H9 (cell line): Measurements from ENCODE around the gene MYLK. TPM values are rescaled to one million over a fixed set of nuclear protein-coding genes. Genes with fewer than 3 reads are reported as not detected.

Experiments used
- DNase-seq: peaks from one replicate; pipeline ENCODE4 v3.0.0-alpha.2; 2017
- H2AFZ ChIP-seq: one replicate; pipeline ENCODE4 v1.6.1; 2013; ENCODE audit warnings: mild to moderate bottlenecking, low read length, control low read depth, moderate library complexity
- H2AK5ac ChIP-seq: 2 replicates; pipeline ENCODE4 v1.6.1; 2013; ENCODE audit warnings: low read length, control low read depth, mixed read lengths; ENCODE audit not compliant: insufficient read length
- H2BK120ac ChIP-seq: one replicate; pipeline ENCODE4 v1.6.1; 2013; ENCODE audit warnings: low read depth, mild to moderate bottlenecking, low read length, control low read depth, inconsistent platforms; ENCODE audit not compliant: poor library complexity, severe bottlenecking
- H2BK12ac ChIP-seq: 2 replicates; pipeline ENCODE4 v1.6.1; 2013; ENCODE audit warnings: low read length, control low read depth, mixed read lengths, low read depth; ENCODE audit not compliant: insufficient read length
- H2BK15ac ChIP-seq: 2 replicates; pipeline ENCODE4 v1.6.1; 2013; ENCODE audit warnings: low read depth, low read length, control low read depth
- H2BK20ac ChIP-seq: one replicate; pipeline ENCODE4 v1.6.1; 2013; ENCODE audit warnings: low read depth, mild to moderate bottlenecking, low read length, control low read depth, inconsistent platforms; ENCODE audit not compliant: poor library complexity, severe bottlenecking
- H2BK5ac ChIP-seq: 2 replicates; pipeline ENCODE4 v1.6.1; 2013; ENCODE audit warnings: low read length, control low read depth, mixed read lengths; ENCODE audit not compliant: insufficient read length
- H3K14ac ChIP-seq: 2 replicates; pipeline ENCODE4 v1.6.1; 2013; ENCODE audit warnings: low read length, control low read depth; ENCODE audit not compliant: insufficient read depth
- H3K18ac ChIP-seq: 2 replicates; pipeline ENCODE4 v1.6.1; 2013; ENCODE audit warnings: low read depth, mild to moderate bottlenecking, mixed read lengths, low read length, control low read depth; ENCODE audit not compliant: insufficient read length
- H3K23ac ChIP-seq: 2 replicates; pipeline ENCODE4 v1.6.1; 2013; ENCODE audit warnings: low read length, control low read depth, mixed read lengths, low read depth; ENCODE audit not compliant: insufficient read length
- H3K23me2 ChIP-seq: 2 replicates; pipeline ENCODE4 v1.6.1; 2013; ENCODE audit warnings: low read depth, mild to moderate bottlenecking, mixed read lengths, low read length, control low read depth; ENCODE audit not compliant: insufficient read length, poor library complexity, severe bottlenecking
- H3K27ac ChIP-seq: 2 replicates; pipeline ENCODE4 v1.5.1; 2013; ENCODE audit warnings: low read length, control low read depth, mixed read lengths, low read depth; ENCODE audit not compliant: insufficient read length
- H3K27me3 ChIP-seq: 2 replicates; pipeline ENCODE4 v1.6.1; 2013; ENCODE audit warnings: low read length, control low read depth, inconsistent platforms; ENCODE audit not compliant: insufficient read depth
- H3K4ac ChIP-seq: 2 replicates; pipeline ENCODE4 v1.6.1; 2013; ENCODE audit warnings: low read depth, mild to moderate bottlenecking, control low read depth, inconsistent platforms, low read length, moderate library complexity
- H3K4me1 ChIP-seq: 2 replicates; pipeline ENCODE4 v1.6.1; 2013; ENCODE audit warnings: low read length, control low read depth, inconsistent platforms; ENCODE audit not compliant: insufficient read depth
- H3K4me2 ChIP-seq: 2 replicates; pipeline ENCODE4 v1.6.1; 2013; ENCODE audit warnings: low read length, control low read depth, mixed read lengths; ENCODE audit not compliant: insufficient read length, insufficient read depth
- H3K56ac ChIP-seq: 2 replicates; pipeline ENCODE4 v1.6.1; 2013; ENCODE audit warnings: low read depth, mild to moderate bottlenecking, mixed read lengths, low read length, control low read depth; ENCODE audit not compliant: insufficient read length
- H3K79me1 ChIP-seq: 2 replicates; pipeline ENCODE4 v1.6.1; 2013; ENCODE audit warnings: low read depth, mild to moderate bottlenecking, moderate library complexity, low read length, control low read depth, inconsistent platforms; ENCODE audit not compliant: insufficient read depth, poor library complexity, severe bottlenecking
- H3K79me2 ChIP-seq: 2 replicates; pipeline ENCODE4 v1.6.1; 2013; ENCODE audit warnings: low read length, control low read depth, inconsistent platforms; ENCODE audit not compliant: insufficient read depth
- H3K9ac ChIP-seq: 2 replicates; pipeline ENCODE4 v1.6.1; 2013; ENCODE audit warnings: low read length, control low read depth, mixed read lengths; ENCODE audit not compliant: insufficient read length; ENCODE audit errors: extremely low read depth
- H3K9me3 ChIP-seq: one replicate; pipeline ENCODE4 v1.6.1; 2013; ENCODE audit warnings: low read depth, low read length, inconsistent platforms; ENCODE audit not compliant: control insufficient read depth
- H3T11ph ChIP-seq: one replicate; pipeline ENCODE4 v1.6.1; 2013; ENCODE audit warnings: mild to moderate bottlenecking, low read length, control low read depth, inconsistent platforms
- H4K20me1 ChIP-seq: one replicate; pipeline ENCODE4 v1.6.1; 2013; ENCODE audit not compliant: control insufficient read depth, insufficient read length, insufficient read depth
- H4K5ac ChIP-seq: 2 replicates; pipeline ENCODE4 v1.6.1; 2013; ENCODE audit warnings: low read depth, mild to moderate bottlenecking, mixed read lengths, low read length, control low read depth; ENCODE audit not compliant: insufficient read length
- H4K8ac ChIP-seq: replicated peaks from 2 replicates; pipeline ENCODE4 v1.6.1; 2013; ENCODE audit warnings: low read length, control low read depth, mixed read lengths, low read depth; ENCODE audit not compliant: insufficient read length
- H4K91ac ChIP-seq: 2 replicates; pipeline ENCODE4 v1.6.1; 2013; ENCODE audit warnings: low read depth, mild to moderate bottlenecking, moderate library complexity, mixed read lengths, low read length, control low read depth; ENCODE audit not compliant: insufficient read length
- H3K27ac Mint-ChIP-seq, 3 experiments: 2 replicates in 2 of 3; 3 replicates in 1 of 3; pipeline ENCODE4 v1.8.0; 2020 to 2021; ENCODE audit warnings: mixed read lengths in 3 of 3, mild to moderate bottlenecking in 1 of 3, moderate library complexity in 1 of 3
- H3K27me3 Mint-ChIP-seq: 2 replicates; pipeline ENCODE4 v1.8.0; 2021; ENCODE audit warnings: low read depth, mild to moderate bottlenecking, moderate library complexity, mixed read lengths
- H3K36me3 Mint-ChIP-seq, 3 experiments: 2 replicates in 2 of 3; 3 replicates in 1 of 3; pipeline ENCODE4 v1.8.0; 2020 to 2021; ENCODE audit warnings: low read depth in 3 of 3, mixed read lengths in 3 of 3; ENCODE audit not compliant: insufficient read depth in 1 of 3
- H3K4me1 Mint-ChIP-seq, 2 experiments: 2 replicates each; pipeline ENCODE4 v1.8.0; 2020; ENCODE audit warnings: mixed read lengths in 2 of 2
- H3K4me3 Mint-ChIP-seq, 2 experiments: 2 replicates in 1 of 2; 3 replicates in 1 of 2; pipeline ENCODE4 v1.8.0; 2020 to 2021; ENCODE audit warnings: mild to moderate bottlenecking in 2 of 2, mixed read lengths in 2 of 2, moderate library complexity in 1 of 2
- H3K9me3 Mint-ChIP-seq, 2 experiments: 2 replicates in 1 of 2; 3 replicates in 1 of 2; pipeline ENCODE4 v1.8.0; 2020; ENCODE audit warnings: mild to moderate bottlenecking in 2 of 2, mixed read lengths in 2 of 2, moderate library complexity in 1 of 2
- total RNA-seq: library from RNA; stranded (reverse); gene quantifications from 2 replicates; pipeline ENCODE4 v1.2.1, GENCODE V29; 2021
- TF ChIP-seq, protein P1 (sequence below): fragments of 200-600 bp; sonication (generic); conservative IDR thresholded peaks from 3 replicates; pipeline ENCODE4 v1.8.0; 2021; ENCODE audit warnings: antibody characterized with exemption, mild to moderate bottlenecking

Gene MYLK
- total RNA-seq, 1 experiment from 2014 or later: 10.1 TPM

DNA sequence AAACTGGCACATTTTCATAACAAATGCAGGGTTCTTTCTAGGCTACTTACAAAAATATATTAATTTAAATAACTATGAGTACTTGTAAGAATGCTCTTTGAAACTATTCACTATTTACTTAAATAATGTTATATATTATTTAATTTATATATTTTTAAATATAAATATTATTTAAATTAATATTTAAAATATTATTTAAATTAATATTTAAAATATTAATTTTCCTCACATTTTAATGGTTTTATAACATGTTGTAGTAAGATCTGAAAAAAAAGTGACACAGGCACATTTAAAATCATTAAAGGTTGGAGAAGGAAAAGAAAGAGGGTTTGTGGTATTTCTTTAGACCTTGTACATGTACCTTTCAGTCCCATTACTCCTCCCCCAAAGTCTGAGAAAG is 42.3 kb upstream of the MYLK start:
- Histone ChIP-seq H2BK20ac (no peak overlapping the region), H3K23me2 (no peaks in the 10 kb centered on the region), H3K9me3 (no peaks in the 10 kb centered on the region), H2BK15ac (no peak overlapping the region), H3K27ac (no peak overlapping the region), H3K4ac (no peak overlapping the region), H3T11ph (no peak overlapping the region), H2BK120ac (no peak overlapping the region), H3K4me1 (no peaks in the 10 kb centered on the region), H3K79me1 (no peaks in the 10 kb centered on the region), H3K18ac (no peak overlapping the region), H4K8ac (no peak overlapping the region), H3K56ac (no peak overlapping the region), H4K91ac (no peak overlapping the region), H2BK5ac (no peak overlapping the region), H3K79me2 (no peaks in the 10 kb centered on the region), H3K14ac (no peak overlapping the region), H3K9ac (no peak overlapping the region), H2BK12ac (no peak overlapping the region), H3K4me2 (no peak overlapping the region), H4K20me1 (no peaks in the 10 kb centered on the region), H3K27me3 (no peaks in the 10 kb centered on the region), H2AFZ (no peak overlapping the region), H3K23ac (no peak overlapping the region), H2AK5ac (no peak overlapping the region), H4K5ac (no peak overlapping the region)
- Mint-ChIP-seq H3K4me1 (no peaks in the 10 kb centered on the region), H3K36me3 (peaks cover 29 to 68% (median 47%) of the 10 kb centered on the region in 3 experiments), H3K9me3 (no peaks in the 10 kb centered on the region), H3K27me3 (no peaks in the 10 kb centered on the region), H3K27ac (no peak overlapping the region), H3K4me3 (no peak overlapping the region)
- TF ChIP-seq, protein P1, sequence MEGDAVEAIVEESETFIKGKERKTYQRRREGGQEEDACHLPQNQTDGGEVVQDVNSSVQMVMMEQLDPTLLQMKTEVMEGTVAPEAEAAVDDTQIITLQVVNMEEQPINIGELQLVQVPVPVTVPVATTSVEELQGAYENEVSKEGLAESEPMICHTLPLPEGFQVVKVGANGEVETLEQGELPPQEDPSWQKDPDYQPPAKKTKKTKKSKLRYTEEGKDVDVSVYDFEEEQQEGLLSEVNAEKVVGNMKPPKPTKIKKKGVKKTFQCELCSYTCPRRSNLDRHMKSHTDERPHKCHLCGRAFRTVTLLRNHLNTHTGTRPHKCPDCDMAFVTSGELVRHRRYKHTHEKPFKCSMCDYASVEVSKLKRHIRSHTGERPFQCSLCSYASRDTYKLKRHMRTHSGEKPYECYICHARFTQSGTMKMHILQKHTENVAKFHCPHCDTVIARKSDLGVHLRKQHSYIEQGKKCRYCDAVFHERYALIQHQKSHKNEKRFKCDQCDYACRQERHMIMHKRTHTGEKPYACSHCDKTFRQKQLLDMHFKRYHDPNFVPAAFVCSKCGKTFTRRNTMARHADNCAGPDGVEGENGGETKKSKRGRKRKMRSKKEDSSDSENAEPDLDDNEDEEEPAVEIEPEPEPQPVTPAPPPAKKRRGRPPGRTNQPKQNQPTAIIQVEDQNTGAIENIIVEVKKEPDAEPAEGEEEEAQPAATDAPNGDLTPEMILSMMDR: no peak
- no peak for DNase-seq
